ENCODE measurements around the gene HAT1.

GRCh38 chr2:171979103-171979502, 56.8 kb downstream of the HAT1 start:
- TF ChIP-seq CTCF (IDR thresholded peaks at IDR 0.05) (no peak), POLR2A (IDR thresholded peaks at IDR 0.05) (no peak)
